ENCODE measurements around the gene SEZ6L. TPM values are rescaled to one million over a fixed set of nuclear protein-coding genes. Genes with fewer than 3 reads are reported as not detected.

Gene SEZ6L
- total RNA-seq, 1 experiment from 2014 or later = not detected

DNA sequence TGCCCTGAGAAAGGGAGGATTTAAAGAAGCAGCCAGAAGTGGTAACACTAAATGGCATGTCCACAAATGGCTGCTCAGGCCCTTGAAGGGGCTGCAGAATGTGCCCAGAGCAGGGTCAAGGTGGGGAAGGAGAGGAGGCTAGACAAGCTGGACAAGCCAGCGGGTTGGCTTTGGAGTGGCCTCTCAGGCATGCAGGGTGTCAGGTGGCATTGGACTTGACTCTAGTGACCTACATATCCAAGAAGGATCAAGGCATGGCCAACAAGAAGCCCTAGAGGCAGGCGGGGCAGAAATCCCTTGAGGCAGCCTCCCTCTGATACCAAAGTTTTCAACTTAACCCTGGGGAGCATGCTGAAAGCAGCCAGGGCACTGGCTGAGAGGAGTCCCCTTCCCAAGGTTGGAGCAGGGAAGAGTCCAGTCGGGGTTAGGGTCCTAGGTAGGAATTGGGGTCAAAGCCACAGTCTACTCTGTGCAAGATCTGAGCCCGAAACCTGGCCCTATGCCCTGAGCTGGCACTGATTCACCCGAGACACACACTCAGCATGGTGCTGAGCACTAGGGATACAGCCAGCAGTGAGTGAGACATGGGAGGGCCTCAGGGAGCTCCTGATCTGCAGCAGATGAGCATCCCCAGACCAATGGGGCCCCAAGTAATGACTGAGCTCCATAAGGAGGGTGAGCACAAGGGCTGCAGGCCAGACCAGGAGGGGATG is 164.0 kb downstream of the SEZ6L start:
- DNase-seq (ENCODE audit: low read depth) = no peak

DNA sequence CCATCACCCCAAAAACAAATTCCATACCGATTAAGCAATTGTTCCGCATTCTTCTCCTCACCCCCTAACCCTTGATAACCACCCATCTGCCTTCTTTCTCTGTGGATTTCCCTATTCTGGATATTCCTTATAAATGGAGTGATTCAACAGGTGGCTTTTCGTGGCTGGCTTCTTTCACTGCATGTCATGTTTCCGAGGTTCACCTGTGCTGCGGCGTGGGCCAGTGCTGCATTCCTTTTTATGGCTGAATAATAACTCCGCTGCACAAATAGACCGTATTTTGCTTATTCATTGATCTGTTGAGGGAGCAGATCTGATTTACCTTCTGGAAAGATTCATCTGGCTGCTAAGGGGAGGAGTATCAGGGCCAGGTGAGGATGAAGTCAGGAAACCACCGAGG is 165.0 kb downstream of the SEZ6L start:
- DNase-seq (ENCODE audit: low read depth) = no peak

DNA sequence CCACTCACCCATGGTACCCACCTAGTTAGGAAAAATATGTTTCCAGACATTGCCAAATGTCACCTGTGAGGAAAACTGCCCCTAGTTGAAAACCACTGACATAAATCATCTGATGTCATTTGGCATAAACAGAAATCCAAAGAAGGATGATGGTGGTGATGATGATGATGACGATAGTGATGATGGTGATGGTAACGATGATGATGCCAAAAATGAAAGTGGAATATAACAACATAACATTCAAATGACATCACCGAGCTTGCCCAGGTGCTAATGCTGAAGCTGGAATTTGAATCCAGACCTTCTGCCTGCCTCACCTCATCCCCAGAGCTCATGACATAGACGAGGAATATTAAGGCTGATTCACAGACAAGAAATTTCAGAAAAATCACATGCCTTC is 167.5 kb downstream of the SEZ6L start:
- DNase-seq (ENCODE audit: low read depth) = no peak

DNA sequence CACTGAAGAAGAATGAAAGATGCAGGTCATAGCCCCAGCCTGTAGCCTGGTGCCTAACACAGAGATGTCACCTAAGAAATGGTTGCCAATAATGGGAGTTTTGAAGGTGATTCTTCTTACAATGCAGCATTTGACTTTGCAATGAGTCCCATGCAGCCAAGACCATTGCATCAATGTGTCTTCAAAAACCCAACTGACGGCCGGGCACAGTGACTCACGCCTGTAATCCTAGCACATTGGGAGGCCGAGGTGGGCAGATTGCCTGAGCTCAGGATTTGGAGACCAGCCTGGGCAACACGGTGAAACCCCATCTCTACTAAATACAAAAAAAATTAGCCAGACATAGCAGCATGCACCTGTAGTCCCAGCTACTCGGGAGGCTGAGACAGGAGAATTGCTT is 170.5 kb downstream of the SEZ6L start:
- peak; percentile 18 for DNase-seq (ENCODE audit: low read depth)

DNA sequence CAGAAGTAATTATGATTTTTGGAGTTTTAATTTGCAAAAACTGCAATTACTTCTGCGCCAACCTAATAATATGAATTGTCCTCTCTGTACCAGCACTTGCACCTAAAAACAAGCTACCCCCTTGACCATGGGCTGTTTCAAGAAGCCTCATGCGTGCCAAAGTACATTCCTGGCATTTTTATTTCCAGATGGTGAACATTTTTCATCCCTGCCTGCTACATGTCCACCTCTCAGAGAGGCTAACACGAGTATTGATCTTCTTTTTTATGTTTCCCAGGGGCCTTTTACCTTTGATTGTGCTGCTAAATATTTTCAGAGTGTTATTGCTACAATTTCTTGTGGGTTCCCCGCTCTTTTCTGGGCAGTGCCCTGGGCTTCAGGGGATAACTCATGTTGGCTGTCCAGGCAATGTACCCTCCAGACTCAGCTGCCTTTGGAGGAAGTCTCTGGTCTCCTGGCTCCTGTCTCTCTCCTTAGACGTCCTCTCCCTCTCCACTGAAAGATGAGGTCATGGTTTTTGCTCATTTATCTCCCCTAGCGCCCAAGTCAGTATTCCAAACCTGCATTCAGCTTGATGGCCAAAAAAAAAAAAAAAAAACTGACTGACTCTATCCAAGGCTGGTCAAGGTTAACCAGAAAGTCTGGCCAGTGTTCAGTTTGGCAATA is 173.6 kb downstream of the SEZ6L start:
- no peak for DNase-seq (ENCODE audit: low read depth)

DNA sequence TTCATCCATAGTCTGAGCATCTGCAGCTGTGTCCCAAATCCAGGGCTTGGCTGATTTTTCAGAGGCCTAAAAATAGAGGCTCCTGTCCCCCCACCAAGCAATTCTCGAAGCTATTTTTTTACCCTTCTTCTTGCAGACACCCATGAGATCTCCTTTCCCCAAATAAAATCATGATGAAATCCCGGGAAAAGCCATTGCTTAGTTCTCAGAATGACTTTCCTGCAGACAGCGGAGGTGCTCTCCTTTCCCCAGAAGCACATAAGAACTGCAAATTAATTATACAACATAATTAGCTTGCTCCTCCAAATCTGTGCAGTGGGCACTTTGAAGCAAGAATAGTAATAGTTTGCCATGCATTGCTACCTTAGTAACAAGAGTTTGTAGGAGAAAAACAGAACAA is 176.2 kb downstream of the SEZ6L start:
- no peak for DNase-seq (ENCODE audit: low read depth)

DNA sequence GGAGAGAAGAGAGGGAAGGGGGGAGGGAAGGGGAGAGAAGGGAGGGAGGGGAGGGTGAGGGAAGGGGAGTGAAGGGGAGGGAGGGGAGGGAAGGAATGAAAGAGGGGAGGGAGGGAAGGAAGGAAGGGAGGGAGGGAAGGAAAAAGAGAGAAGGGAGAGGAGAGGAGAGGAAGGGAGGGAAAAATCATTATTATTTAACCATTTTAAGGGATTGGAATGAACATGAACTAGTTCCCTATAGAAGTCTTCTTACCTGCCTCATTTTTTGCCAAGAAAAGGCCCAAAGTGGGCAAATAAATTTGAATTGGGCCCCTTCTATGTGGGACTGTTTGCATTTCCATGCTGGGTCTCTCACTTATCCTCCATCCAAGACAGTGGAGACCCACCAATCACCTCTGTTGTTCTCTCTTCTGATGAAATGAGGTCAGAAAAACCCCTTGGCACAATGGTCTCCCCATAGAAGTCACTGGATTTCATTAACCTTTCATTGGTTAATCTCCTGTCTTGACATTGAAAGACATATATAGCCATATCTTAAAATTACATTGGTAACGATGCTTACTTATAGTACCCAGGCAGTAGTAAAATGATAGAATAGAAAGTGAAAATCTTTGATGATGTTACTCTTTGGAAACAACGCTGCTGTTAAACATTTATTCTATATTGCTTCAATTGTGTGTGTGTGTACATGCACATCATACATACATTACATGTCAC is 179.7 kb downstream of the SEZ6L start:
- no peak for DNase-seq (ENCODE audit: low read depth)

DNA sequence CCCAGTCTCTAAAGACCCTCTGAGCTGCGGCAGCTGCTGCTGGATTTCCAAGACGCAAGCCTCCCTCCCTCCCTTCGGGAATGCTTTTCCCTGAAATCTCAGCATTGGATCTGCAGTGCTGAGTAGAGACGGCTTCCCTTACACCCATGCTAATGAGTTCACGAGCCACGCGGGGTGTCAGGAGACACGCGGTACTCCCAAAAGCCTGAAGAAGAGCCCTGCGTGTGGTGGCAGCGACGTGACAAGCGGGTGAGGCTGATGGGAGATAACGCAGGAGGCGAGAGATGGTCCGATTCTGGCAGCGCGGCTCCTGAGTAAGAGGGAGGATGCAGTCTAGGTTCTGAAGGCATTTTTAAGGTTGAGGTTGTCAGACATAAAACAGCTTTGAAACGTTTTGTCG is 185.4 kb downstream of the SEZ6L start:
- DNase-seq (ENCODE audit: low read depth) = no peak

DNA sequence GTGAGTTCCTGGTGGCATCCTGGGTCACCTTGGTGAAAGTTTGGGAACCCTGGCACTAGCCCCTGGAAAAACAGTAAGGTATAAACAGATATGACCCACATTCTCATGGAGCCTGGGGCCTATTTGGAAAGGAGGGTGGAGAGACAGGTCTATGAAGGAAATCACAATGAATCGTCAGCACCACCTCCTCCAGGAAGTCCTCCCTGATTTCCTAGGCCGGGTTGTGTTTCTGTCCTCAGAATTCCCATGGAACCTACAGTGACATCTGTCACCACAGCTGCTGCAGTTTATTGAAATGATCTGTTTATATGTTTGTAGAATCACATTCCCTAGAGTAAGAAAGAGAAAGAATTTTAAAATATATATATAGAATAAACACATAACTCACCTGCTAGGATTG is 188.0 kb downstream of the SEZ6L start:
- no peak for DNase-seq (ENCODE audit: low read depth)

DNA sequence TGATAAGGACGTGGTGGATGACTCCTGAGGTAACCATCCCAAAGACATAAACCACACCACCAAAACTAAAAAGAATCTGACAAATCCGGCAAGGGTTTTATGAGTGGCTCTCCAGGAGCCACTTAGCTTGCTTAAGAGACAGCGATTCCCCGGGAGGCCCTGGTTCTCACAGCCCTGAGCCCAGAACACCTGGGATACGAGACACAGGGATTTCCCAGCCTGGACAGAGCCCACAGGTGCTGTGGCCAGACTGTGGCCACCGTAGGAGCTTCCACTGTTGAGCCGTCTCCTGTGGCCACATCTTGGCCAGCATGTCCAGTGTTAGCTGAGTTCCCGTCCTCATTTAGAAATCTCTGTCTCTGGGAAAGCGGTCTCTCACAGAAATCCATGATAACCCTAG is 188.6 kb downstream of the SEZ6L start:
- no peak for DNase-seq (ENCODE audit: low read depth)

DNA sequence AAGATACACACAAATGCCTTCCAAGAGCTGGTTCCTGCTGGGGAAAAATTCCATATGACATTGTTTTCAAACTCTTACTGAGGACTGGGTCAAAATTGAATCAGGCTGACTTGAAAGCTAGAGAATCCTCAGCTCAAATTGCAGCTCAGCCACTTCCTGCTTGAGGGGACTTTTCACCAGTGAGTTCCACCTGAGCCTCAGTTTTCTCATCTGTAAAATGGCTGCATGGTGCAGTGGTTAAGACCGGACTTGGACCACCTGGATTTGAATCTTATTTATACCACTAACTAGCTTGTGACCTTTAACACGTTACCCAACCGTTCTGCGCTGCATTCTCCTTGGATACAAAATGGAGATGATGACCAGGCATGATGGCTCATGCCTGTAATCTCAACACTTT is 189.9 kb downstream of the SEZ6L start:
- no peak for DNase-seq (ENCODE audit: low read depth)

DNA sequence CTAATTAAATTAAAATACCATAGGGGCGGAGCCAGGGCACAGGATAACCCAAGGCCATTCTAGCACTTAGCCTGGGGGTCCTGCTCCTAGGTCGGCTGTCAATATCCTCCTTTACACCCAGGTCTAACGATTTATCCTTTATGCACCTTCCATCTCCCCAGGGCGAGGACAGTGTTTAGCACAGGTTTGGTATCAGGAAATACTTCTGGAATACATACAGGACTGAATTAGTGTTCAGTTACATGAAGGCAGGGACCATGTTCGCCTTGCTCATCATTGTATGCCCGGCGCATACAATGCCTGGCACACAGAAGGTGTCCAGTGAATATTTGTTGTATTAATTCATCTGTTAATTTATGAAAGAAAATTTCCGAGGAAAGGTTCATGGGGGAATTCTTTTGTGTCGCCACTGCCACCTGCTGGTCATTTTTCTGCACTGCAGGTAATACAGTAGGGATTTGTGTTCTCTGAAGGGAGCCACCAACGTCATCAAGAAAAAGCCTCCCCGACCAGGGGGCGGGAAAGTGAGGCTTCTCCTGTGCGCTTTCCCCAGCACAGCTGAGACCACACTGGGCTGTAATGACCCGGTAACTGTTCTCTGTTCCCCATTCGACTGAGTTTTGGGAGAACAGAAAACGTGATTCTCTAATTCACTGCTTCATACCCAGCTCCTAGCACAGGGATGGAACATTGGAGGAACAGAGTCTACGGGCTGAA is 191.1 kb downstream of the SEZ6L start:
- DNase-seq (ENCODE audit: low read depth) = peak; percentile 66

DNA sequence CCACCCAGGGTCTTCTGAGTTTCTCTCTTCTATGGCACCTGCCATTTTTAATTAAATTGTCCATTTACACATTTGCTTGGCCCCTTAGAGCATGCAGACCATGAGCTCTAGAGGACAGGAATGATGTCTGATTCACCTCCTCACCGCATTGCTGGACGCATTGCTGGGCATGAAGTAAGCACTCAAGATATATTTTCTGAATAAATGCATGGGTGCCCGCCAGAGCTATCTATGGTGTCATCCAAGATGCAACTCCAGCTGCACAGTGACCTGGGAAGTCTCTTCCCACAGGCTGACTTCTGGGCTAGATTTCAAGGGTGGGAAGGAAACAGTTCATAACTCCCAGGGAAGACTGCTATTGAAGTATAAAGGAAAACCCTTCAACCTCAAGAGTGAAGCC is 193.2 kb downstream of the SEZ6L start:
- peak; percentile 76 for DNase-seq (ENCODE audit: low read depth)

DNA sequence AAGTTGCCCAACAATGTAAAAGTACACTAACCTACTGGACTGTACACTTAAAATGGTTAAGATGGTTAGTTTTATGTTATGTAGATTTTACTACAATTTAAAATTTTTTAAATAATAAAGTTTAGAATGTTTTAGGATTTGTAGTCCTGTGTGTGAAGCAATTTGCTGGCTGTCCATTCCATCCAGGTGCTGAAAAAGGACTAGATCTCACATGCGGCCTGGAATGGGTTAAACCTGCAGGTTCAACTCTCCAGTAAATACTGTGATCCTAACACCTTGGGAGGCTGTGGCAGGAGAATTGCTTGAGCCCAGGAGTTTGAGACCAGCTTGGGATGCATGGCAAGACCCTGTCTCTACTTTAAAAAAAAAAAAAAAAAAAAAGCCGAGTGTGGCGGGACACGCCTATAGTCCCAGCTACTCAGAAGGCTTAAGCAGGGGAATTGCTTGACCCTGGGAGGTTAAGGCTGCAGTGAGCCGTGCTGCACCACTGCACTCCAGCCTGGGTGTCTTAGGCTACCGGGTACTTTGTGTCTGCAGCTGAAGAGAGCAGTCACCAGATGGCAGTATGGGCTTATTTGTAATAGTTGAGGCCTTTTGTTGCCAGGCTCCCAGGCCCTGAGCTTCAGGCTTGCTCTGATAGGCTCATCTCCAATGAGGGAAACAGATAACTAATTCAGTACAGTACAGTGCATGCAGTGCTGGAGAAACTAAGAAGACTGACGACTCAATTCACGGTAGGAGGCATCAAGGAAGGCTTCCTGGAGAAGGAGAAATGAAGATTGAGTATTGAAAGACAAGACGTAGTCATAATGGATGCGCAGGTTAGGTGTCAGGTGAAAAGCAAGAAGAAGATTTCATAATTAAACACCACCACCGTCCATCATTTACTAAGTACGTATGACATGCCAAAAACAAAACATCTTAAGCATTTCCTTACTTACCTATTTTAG is 195.1 kb downstream of the SEZ6L start:
- DNase-seq (ENCODE audit: low read depth) = peak; percentile 72

DNA sequence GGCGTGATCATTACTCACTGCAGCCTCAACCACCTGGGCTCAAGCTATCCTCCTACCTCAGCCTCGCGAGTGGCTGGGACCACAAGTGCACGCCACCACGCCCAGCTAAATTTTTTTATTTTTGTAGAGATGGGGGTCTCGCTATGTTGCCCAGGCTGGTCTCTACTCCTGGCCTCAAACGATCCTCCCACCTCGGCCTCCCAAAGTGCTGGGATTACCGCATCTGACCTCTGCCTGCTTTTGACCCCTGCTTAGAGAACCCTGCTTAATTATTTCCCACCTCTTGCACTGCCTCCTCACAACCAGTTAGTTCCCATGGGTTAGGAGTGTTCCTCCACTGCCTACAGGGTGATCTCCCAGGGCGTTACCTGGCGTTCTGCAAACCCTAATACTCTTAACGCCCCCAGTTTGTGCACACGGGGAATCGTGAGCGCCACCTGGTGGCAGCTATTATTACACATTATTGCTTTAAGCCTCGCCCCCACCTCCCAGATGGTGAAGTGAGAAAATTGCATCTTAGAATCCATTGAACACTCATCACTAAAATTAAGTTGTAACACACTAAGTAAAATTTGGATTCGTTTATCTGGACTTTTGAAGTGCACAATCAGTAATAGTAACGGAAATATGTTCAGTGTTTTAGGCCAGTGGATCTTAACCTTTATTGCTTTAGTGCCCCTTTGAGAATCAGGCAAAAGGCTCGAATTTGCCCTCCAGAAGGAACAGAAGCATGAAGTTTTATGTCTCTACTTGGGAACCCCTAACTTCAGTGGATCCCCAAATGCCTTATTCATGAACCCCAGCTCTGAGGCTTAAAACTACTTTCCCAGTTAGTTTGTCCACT is 198.4 kb downstream of the SEZ6L start:
- peak; percentile 38 for DNase-seq (ENCODE audit: low read depth)

DNA sequence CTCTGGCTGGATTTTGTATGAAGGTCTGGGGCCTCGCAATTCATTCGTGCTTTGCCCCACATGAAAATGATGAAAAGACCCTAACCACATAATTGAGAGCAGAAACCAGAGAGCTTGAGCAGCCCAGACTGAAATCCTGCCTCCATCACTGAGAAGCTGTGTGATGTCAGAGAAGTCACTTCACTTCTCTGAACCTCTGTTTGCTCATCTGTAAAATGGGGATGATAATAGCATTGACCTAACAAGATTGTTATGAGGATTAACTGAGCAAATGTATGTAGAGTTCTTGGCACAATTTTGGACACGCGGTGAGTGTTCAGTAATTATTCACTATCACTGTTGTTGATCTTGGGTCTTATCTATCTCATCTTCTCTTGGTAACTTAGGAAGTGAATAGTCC is 203.6 kb downstream of the SEZ6L start:
- no peak for DNase-seq (ENCODE audit: low read depth)

DNA sequence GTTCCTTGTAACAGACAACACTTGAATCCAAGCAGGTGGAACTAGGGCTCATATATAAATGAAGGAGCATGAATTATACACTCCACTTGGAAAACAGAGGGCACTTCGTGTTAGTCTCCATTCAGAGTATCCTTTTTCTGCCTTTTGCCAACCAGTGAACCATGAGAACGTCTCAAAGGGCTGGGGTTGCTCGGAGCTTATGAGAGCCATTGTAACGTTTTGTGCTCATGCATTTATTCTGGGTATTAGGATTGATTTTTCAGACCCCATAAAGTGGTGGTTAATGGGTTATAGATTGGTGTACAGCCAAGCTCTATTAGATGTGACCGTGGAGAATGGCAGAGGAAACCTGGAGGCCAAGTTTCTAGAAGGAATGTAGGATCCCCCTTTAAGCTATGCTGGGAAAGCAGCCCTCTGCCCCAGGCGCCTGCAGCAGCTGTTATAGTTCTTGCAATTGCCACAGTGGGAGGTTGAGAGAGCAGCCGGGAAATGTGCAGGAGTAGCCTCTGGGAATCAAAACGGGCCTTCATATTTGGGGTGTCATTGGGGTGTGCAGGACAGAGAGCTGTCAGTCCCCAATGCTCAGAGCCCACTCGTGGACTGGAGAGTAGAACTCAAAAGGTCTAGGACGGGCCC is 205.2 kb downstream of the SEZ6L start:
- DNase-seq (ENCODE audit: low read depth) = no peak

DNA sequence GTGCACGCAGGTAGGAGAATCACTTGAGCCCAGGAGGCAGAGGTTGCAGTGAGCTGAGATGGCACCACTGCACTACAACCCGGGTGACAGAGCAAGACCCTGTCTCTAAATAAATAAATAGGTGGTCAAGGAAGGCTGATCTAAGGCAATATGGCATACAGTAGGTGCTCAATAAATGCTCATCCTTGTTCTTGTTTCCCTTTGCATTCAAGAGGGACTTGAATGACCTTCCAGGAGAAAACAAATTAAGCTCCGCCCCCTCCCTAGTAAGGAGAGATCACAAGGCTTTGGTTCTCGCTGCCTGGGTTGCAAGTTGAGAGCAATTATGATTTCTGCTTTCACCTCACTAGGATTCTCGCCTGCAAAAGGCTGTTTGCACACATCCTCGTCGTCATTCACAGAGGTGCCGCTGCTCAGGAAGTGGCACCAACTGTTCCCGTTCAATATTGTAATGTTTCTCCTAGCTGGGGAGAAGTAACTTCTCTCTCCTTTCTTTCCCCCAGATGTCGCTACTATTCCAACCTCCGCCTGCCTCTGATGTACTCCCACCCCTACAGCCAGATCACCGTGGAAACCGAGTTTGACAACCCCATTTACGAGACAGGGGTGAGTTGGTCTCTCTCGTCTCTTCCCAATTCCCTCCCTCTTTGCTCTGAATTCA is 208.0 kb downstream of the SEZ6L start:
- peak; percentile 17 for DNase-seq (ENCODE audit: low read depth)
